ENCODE results near the gene S100A16.
"Not testable (repeated sequence)": the region's sequence is repeated elsewhere in the genome, so short reads cannot be mapped to it uniquely, and the experiment has no call there.

S100A16 gene

GRCh38 chr1:153585006-153585405, 27.9 kb downstream of the S100A16 start:
- DNase-seq (ENCODE audit: low read depth) = no peak

GRCh38 chr1:153583976-153584375, 29.0 kb downstream of the S100A16 start:
- no peak for DNase-seq (ENCODE audit: low read depth)

GRCh38 chr1:153583514-153583913, 29.4 kb downstream of the S100A16 start:
- not testable (repeated sequence) for DNase-seq (ENCODE audit: low read depth)

GRCh38 chr1:153582836-153583235, 30.1 kb downstream of the S100A16 start:
- DNase-seq (ENCODE audit: low read depth) = not testable (repeated sequence)

- DNase-seq (ENCODE audit: low read depth) = no peak
These were observed 34.0 kb downstream of the S100A16 start for GRCh38 chr1:153578936-153579335.

GRCh38 chr1:153578490-153578889, 34.4 kb downstream of the S100A16 start:
- DNase-seq (ENCODE audit: low read depth) = no peak

- DNase-seq (ENCODE audit: low read depth) = no peak
These were observed 35.3 kb downstream of the S100A16 start for GRCh38 chr1:153577624-153578051.

GRCh38 chr1:153577138-153577537, 35.8 kb downstream of the S100A16 start:
- DNase-seq (ENCODE audit: low read depth) = no peak

GRCh38 chr1:153575497-153575896, 37.4 kb downstream of the S100A16 start:
- not testable (repeated sequence) for DNase-seq (ENCODE audit: low read depth)

- DNase-seq (ENCODE audit: low read depth) = not testable (repeated sequence)
These were observed 37.9 kb downstream of the S100A16 start for GRCh38 chr1:153575081-153575491.

- DNase-seq (ENCODE audit: low read depth) = no peak
These were observed 39.6 kb downstream of the S100A16 start for GRCh38 chr1:153573351-153573750.

GRCh38 chr1:153572569-153573015, 40.3 kb downstream of the S100A16 start:
- DNase-seq (ENCODE audit: low read depth) = no peak

GRCh38 chr1:153571706-153572105, 41.2 kb downstream of the S100A16 start:
- no peak for DNase-seq (ENCODE audit: low read depth)

- no peak for DNase-seq (ENCODE audit: low read depth)
These were observed 42.1 kb downstream of the S100A16 start for GRCh38 chr1:153570874-153571273.

GRCh38 chr1:153569465-153569864, 43.5 kb downstream of the S100A16 start:
- DNase-seq (ENCODE audit: low read depth) = no peak

GRCh38 chr1:153568367-153569099, 44.4 kb downstream of the S100A16 start:
- DNase-seq (ENCODE audit: low read depth) = peak; percentile 64

GRCh38 chr1:153567621-153568366, 45.1 kb downstream of the S100A16 start:
- DNase-seq (ENCODE audit: low read depth) = no peak

- DNase-seq (ENCODE audit: low read depth) = peak; percentile 80
These were observed 46.2 kb downstream of the S100A16 start for GRCh38 chr1:153566414-153567371.

GRCh38 chr1:153565529-153566374, 47.2 kb downstream of the S100A16 start, which contains the start of gene S100A2:
TSS of gene S100A2 (minus strand) at chr1:153565844. CDS start at chr1:153563877, 1,967 bp downstream.
- DNase-seq (ENCODE audit: low read depth) = peak; percentile 21

- DNase-seq (ENCODE audit: low read depth) = no peak
These were observed 48.9 kb downstream of the S100A16 start for GRCh38 chr1:153563991-153564390.

GRCh38 chr1:153563483-153563901, 49.4 kb downstream of the S100A16 start:
- no peak for DNase-seq (ENCODE audit: low read depth)

Measured in activated gamma-delta T cell treated with anti-CD3 and anti-CD28 coated beads, Interleukin-2, amount 50 U/mL, for 16 hours (primary cell).